HepG2 (cell line): ENCODE results near the gene FBXL7. TPM values are rescaled to one million over a fixed set of nuclear protein-coding genes. Genes with fewer than 3 reads are reported as not detected.

Source experiments
- ATAC-seq: fragments of 200-7000 bp; cut with Tn5 transposase; 3 replicates; pipeline ENCODE4 v1.9.1; 2020; ENCODE audit warnings: mild to moderate bottlenecking, moderate library complexity
- BruUV-seq: library from RNA; stranded (reverse); fragments of 400-500 nt; replicated peaks from 2 replicates; lab custom pipeline; 2021; lab: Mats Ljungman, UMichigan
- CTCF ChIA-PET: fragments of 300-600 bp; formaldehyde crosslinking; extraction: SDS; loops from one replicate; lab custom pipeline; 2021; ENCODE audit warnings: low total read pairs, inconsistent platforms, low intra/inter-chr PET ratio; lab: Yijun Ruan, JAX
- POLR2A ChIA-PET: fragments of 350-600 bp; sonication (Branson Sonifier 250); formaldehyde crosslinking; loops from one replicate; lab custom pipeline; 2020; ENCODE audit warnings: antibody characterized with exemption, inconsistent platforms; lab: Yijun Ruan, JAX
- DNase-seq: peaks from one replicate; pipeline ENCODE4 v3.0.0-alpha.2; 2015; ENCODE audit warnings: low spot score
- FAIRE-seq: peaks from 3 replicates; lab custom pipeline; 2011; peaks lifted over from hg19 to GRCh38; lab: Jason Lieb, UNC
- H2AFZ ChIP-seq: one replicate; pipeline ENCODE4 v1.6.1; 2011; ENCODE audit warnings: low read length, inconsistent platforms
- H3K27ac ChIP-seq: fragments of 300-600 bp; 3 replicates; pipeline ENCODE4 v1.8.0; 2011; ENCODE audit warnings: mixed run types, mild to moderate bottlenecking, mixed read lengths, low read length, inconsistent platforms; ENCODE audit not compliant: insufficient read depth; ENCODE audit errors: extremely low read length
- H3K27me3 ChIP-seq, 2 experiments: fragments of 200-600 bp in 1 of 2; 2 replicates in 1 of 2; 3 replicates in 1 of 2; pipeline versions ENCODE4 v1.6.0 to v1.8.0; 2011; ENCODE audit warnings: low read length in 2 of 2, mild to moderate bottlenecking in 2 of 2, moderate library complexity in 2 of 2, inconsistent platforms in 1 of 2; ENCODE audit not compliant: insufficient read depth in 2 of 2, control insufficient read depth in 1 of 2
- H3K36me3 ChIP-seq, 2 experiments: fragments of 200-600 bp in 1 of 2; replicated peaks in 1 of 2; 2 replicates in 1 of 2; 3 replicates in 1 of 2; pipeline versions ENCODE4 v1.5.1 to v1.8.0; 2011; ENCODE audit warnings: low read length in 2 of 2, inconsistent platforms in 1 of 2; ENCODE audit not compliant: insufficient read depth in 2 of 2, control insufficient read depth in 1 of 2
- H3K4me1 ChIP-seq: 2 replicates; pipeline ENCODE4 v1.5.1; 2012; ENCODE audit warnings: low read length, inconsistent platforms; ENCODE audit not compliant: insufficient read depth
- H3K4me2 ChIP-seq: 2 replicates; pipeline ENCODE4 v1.6.0; 2011; ENCODE audit warnings: low read depth, low read length, inconsistent platforms
- H3K4me3 ChIP-seq, 3 experiments: fragments of 200-600 bp in 1 of 3; sonication (generic), shearing (Covaris generic) in 1 of 3; replicated peaks in 1 of 3; 2 replicates each; pipeline ENCODE4 v1.5.1; 2011 to 2016; ENCODE audit warnings: low read length in 3 of 3, inconsistent platforms in 2 of 3, low read depth in 2 of 3, mild to moderate bottlenecking in 2 of 3, control low read depth in 1 of 3, mixed read lengths in 1 of 3; ENCODE audit not compliant: insufficient read depth in 1 of 3
- H3K79me2 ChIP-seq: one replicate; pipeline ENCODE4 v1.6.1; 2011; ENCODE audit warnings: low read length, inconsistent platforms; ENCODE audit not compliant: insufficient read depth
- H3K9ac ChIP-seq: 2 replicates; pipeline ENCODE4 v1.6.0; 2011; ENCODE audit warnings: mild to moderate bottlenecking, low read depth, low read length, inconsistent platforms; ENCODE audit not compliant: insufficient read depth
- H3K9me3 ChIP-seq: 2 replicates; pipeline ENCODE4 v1.5.1; 2012; ENCODE audit warnings: mild to moderate bottlenecking, low read length
- H4K20me1 ChIP-seq: 2 replicates; pipeline ENCODE4 v1.6.0; 2011; ENCODE audit warnings: inconsistent platforms, mild to moderate bottlenecking, low read length, moderate library complexity; ENCODE audit not compliant: insufficient read depth
- ARNT ChIP-seq: fragments of 450-650 bp; IDR thresholded peaks from 2 replicates; pipeline ENCODE4 v1.6.1; 2017
- ARNT2 ChIP-seq: sonication (generic); formaldehyde crosslinking; IDR thresholded peaks from 2 replicates; pipeline ENCODE4 v1.8.0; 2022; ENCODE audit warnings: mild to moderate bottlenecking, low read depth, missing genetic modification reagents, moderate library complexity
- ARNTL ChIP-seq: sonication (generic); formaldehyde crosslinking; IDR thresholded peaks from 2 replicates; pipeline ENCODE4 v1.4.0; 2020; ENCODE audit warnings: mild to moderate bottlenecking, missing genetic modification reagents
- BCL6 ChIP-seq: IDR thresholded peaks from 2 replicates; pipeline ENCODE4 v1.6.1; 2016; ENCODE audit warnings: missing genetic modification reagents, missing compliant biosample characterization
- CC2D1A ChIP-seq: sonication (generic); formaldehyde crosslinking; IDR thresholded peaks from 2 replicates; pipeline ENCODE4 v1.8.1; 2023; ENCODE audit warnings: mild to moderate bottlenecking, missing genetic modification reagents
- CEBPB ChIP-seq: IDR thresholded peaks from 2 replicates; pipeline ENCODE4 v1.6.1; 2011; ENCODE audit warnings: low read depth, low read length, improper control_type of control experiment, borderline replicate concordance
- GATA4 ChIP-seq: sonication (generic); IDR thresholded peaks from 2 replicates; pipeline ENCODE4 v1.6.1; 2016; ENCODE audit warnings: antibody characterized with exemption, low read depth, borderline replicate concordance
- MAZ ChIP-seq, 2 experiments: sonication (generic) in 1 of 2; formaldehyde crosslinking in 1 of 2; IDR thresholded peaks; 2 replicates each; pipeline versions ENCODE4 v1.5.0 to v1.6.1; 2012 to 2020; ENCODE audit warnings: low read depth in 2 of 2, mild to moderate bottlenecking in 2 of 2, borderline replicate concordance in 1 of 2, improper control_type of control experiment in 1 of 2, low read length in 1 of 2, missing genetic modification reagents in 1 of 2, moderate library complexity in 1 of 2
- NR0B2 ChIP-seq: sonication (generic); formaldehyde crosslinking; IDR thresholded peaks from 2 replicates; pipeline ENCODE4 v1.4.0; 2020; ENCODE audit warnings: mild to moderate bottlenecking, missing genetic modification reagents
- TFDP2 ChIP-seq: sonication (generic); formaldehyde crosslinking; IDR thresholded peaks from 2 replicates; pipeline ENCODE4 v1.4.0; 2020; ENCODE audit warnings: missing genetic modification reagents
- TRAFD1 ChIP-seq: sonication (generic); formaldehyde crosslinking; IDR thresholded peaks from 2 replicates; pipeline ENCODE4 v1.5.1; 2020; ENCODE audit warnings: missing genetic modification reagents, mild to moderate bottlenecking, borderline replicate concordance
- ZNF512 ChIP-seq: sonication (generic); formaldehyde crosslinking; IDR thresholded peaks from 2 replicates; pipeline ENCODE4 v1.4.0; 2020; ENCODE audit warnings: mild to moderate bottlenecking, missing genetic modification reagents
- ZUFSP ChIP-seq: sonication (generic); formaldehyde crosslinking; IDR thresholded peaks from 2 replicates; pipeline ENCODE4 v1.9.0; 2021; ENCODE audit warnings: missing genetic modification reagents, mild to moderate bottlenecking, borderline replicate concordance
- WGBS: methylation state at CpG from one replicate; pipeline ENCODE4 v1.1.6; 2017; ENCODE audit warnings: low lambda C conversion rate; 5-methylcytosine and 5-hydroxymethylcytosine counted together
- in situ Hi-C: cut with HindIII; loops from 2 replicates; pipeline ENCODE4 v1.10.0; 2017; ENCODE audit warnings: low pct_unique_long_range_greater_than_20kb; ENCODE audit not compliant: extremely low pct_ligation_motif_present
- intact Hi-C: fragments of 100-400 bp; cut with micrococcal nuclease; formaldehyde crosslinking; loops from one replicate; pipeline ENCODE4 v1.10.0; 2022; ENCODE audit not compliant: unreplicated experiment
- polyA plus RNA-seq, 8 experiments: library from polyadenylated mRNA; depleted of rRNA in 3 of 8; stranded (reverse) in 7 of 8; unstranded in 1 of 8; fragments of >200 nt; fragmentation: Illumina TruSeq in 4 of 8; extraction: Trizol in 4 of 8; gene quantifications; 2 replicates each; pipeline versions ENCODE4 v1.2.1 to v1.2.3, GENCODE V29; 2011 to 2016; ENCODE audit warnings: low read depth in 4 of 8, missing spikeins in 1 of 8, mixed read lengths in 1 of 8; ENCODE audit not compliant: insufficient read depth in 1 of 8
- total RNA-seq, 5 experiments: library from RNA; depleted of rRNA; stranded (reverse); fragments of >200 nt; fragmentation: Illumina TruSeq; extraction: Trizol; gene quantifications; 2 replicates each; pipeline ENCODE4 v1.2.3, GENCODE V29; 2016; ENCODE audit warnings: low read depth in 1 of 5

The FBXL7 gene
- total and polyA plus RNA-seq, 2 of the 13 experiments (the other 11 are each of a cell fraction or from before 2014, with no cell fraction given), result 0.07 TPM; not detected in 1

GRCh38 chr5:15585128-15585527, 85.1 kb downstream of the FBXL7 start:
- intact Hi-C loops (no loop called here), in situ Hi-C loops (no loop called here)
- no peaks in the 10 kb centered on the region for H3K27me3 ChIP-seq
- ATAC-seq (no peak), FAIRE-seq (no peak), DNase-seq (no peak)
- no peak overlapping the region for H3K27ac ChIP-seq
- no peak overlapping the region for H3K4me3 ChIP-seq
- no peaks in the 10 kb centered on the region for H4K20me1 ChIP-seq
- no peaks in the 10 kb centered on the region for H3K36me3 ChIP-seq
- peaks cover 22% of the 10 kb centered on the region for H3K9me3 ChIP-seq
- CTCF ChIA-PET, result no interaction called here
- no peaks in the 10 kb centered on the region for H3K79me2 ChIP-seq
- H3K9ac ChIP-seq, result no peak overlapping the region
- 0% methylated on average over 2 of the region's 2 CpGs for WGBS
- H2AFZ ChIP-seq, result no peak overlapping the region
- no TSS peak for BruUV-seq
- H3K4me2 ChIP-seq, result no peak overlapping the region
- TF ChIP-seq CC2D1A (CRISPR knock-in tag), result no peak
- no peak for TF ChIP-seq ZUFSP (CRISPR knock-in tag)
- TF ChIP-seq TFDP2 (CRISPR knock-in tag), result no peak
- no peak for TF ChIP-seq NR0B2 (CRISPR knock-in tag)
- no peak for TF ChIP-seq GATA4
- no peak for TF ChIP-seq MAZ (IDR thresholded peaks at IDR 0.05; ENCODE audit: borderline replicate concordance, low read depth, low read length)
- no peak for TF ChIP-seq MAZ (CRISPR knock-in tag; IDR thresholded peaks at IDR 0.05; ENCODE audit: low read depth)
- no peak for TF ChIP-seq ZNF512 (CRISPR knock-in tag)
- no peak for TF ChIP-seq ARNT
- TF ChIP-seq TRAFD1 (CRISPR knock-in tag), result no peak
- TF ChIP-seq ARNT2 (CRISPR knock-in tag), result no peak
- TF ChIP-seq CEBPB, result no peak
- no peak for TF ChIP-seq ARNTL
- no peak for TF ChIP-seq BCL6 (CRISPR knock-in tag)
- TF ChIP-seq, all 625 proteins: peak for 0
- H3K4me1 ChIP-seq, result no peaks in the 10 kb centered on the region
- POLR2A ChIA-PET, result no interaction called here
